Stimulated activated memory B cell treated with anti-CD40 and anti-IgM and Interleukin-4, amounts not matched to agents 10 μg/mL and 1 μg/mL and 100 μg/mL, for 72 hours (primary cell): ENCODE results near the gene LGI1.
A peak's percentile ranks its signal among the peaks of the same experiment; 100 is the strongest.

Experiments used
- ATAC-seq: fragments of 150-1000 bp; cut with Tn5 transposase; 2 replicates; pipeline ENCODE4 v1.10.0; 2021
- H3K27ac Mint-ChIP-seq: one replicate; pipeline ENCODE4 v1.8.0; 2022; ENCODE audit warnings: mild to moderate bottlenecking, mixed read lengths
- H3K27me3 Mint-ChIP-seq: one replicate; pipeline ENCODE4 v1.8.0; 2022; ENCODE audit warnings: mixed read lengths
- H3K36me3 Mint-ChIP-seq: one replicate; pipeline ENCODE4 v1.8.0; 2022; ENCODE audit warnings: mixed read lengths
- H3K4me1 Mint-ChIP-seq: one replicate; pipeline ENCODE4 v1.8.0; 2022; ENCODE audit warnings: mixed read lengths
- H3K4me3 Mint-ChIP-seq: one replicate; pipeline ENCODE4 v1.8.0; 2022; ENCODE audit warnings: mild to moderate bottlenecking, moderate library complexity, mixed read lengths
- H3K9me3 Mint-ChIP-seq: one replicate; pipeline ENCODE4 v1.8.0; 2022; ENCODE audit warnings: mixed read lengths

Gene LGI1

GRCh38 chr10:93757801-93758507 lies at the start of gene LGI1:
LGI1 (plus strand) TSS chr10:93757936; CDS start chr10:93758145, 209 bp downstream.
- H3K36me3 Mint-ChIP-seq, result no peaks in the 10 kb centered on the region
- no peak for ATAC-seq
- no peaks in the 10 kb centered on the region for H3K9me3 Mint-ChIP-seq
- H3K4me3 Mint-ChIP-seq, result no peak within 1 kb of the TSS
- peaks cover 54% of the 10 kb centered on the region for H3K27me3 Mint-ChIP-seq
- H3K27ac Mint-ChIP-seq, result no peak within 1 kb of the TSS
- peaks cover 18% of the 10 kb centered on the region for H3K4me1 Mint-ChIP-seq

- no peaks in the 10 kb centered on the region for H3K27me3 Mint-ChIP-seq
- no peaks in the 10 kb centered on the region for H3K9me3 Mint-ChIP-seq
- peaks cover 26% of the 10 kb centered on the region for H3K4me1 Mint-ChIP-seq
- no peak overlapping the region for H3K27ac Mint-ChIP-seq
- ATAC-seq, result no peak
- H3K36me3 Mint-ChIP-seq, result no peaks in the 10 kb centered on the region
- no peak overlapping the region for H3K4me3 Mint-ChIP-seq
Observed at GRCh38 chr10:93710333-93710909, 47.3 kb upstream of the LGI1 start.

GRCh38 chr10:93711891-93712290 lies 45.8 kb upstream of the LGI1 start:
- no peak for ATAC-seq
- Mint-ChIP-seq H3K4me1 (peaks cover 38% of the 10 kb centered on the region), H3K4me3 (no peak overlapping the region), H3K9me3 (no peaks in the 10 kb centered on the region), H3K36me3 (no peaks in the 10 kb centered on the region), H3K27me3 (no peaks in the 10 kb centered on the region), H3K27ac (no peak overlapping the region)

- no peaks in the 10 kb centered on the region for H3K36me3 Mint-ChIP-seq
- H3K4me3 Mint-ChIP-seq, result no peak overlapping the region
- H3K27ac Mint-ChIP-seq, result no peak overlapping the region
- H3K9me3 Mint-ChIP-seq, result no peaks in the 10 kb centered on the region
- H3K27me3 Mint-ChIP-seq, result no peaks in the 10 kb centered on the region
- peaks cover 31% of the 10 kb centered on the region for H3K4me1 Mint-ChIP-seq
- no peak for ATAC-seq
Observed at GRCh38 chr10:93712593-93712992, 45.1 kb upstream of the LGI1 start.

GRCh38 chr10:93715345-93715744 lies 42.4 kb upstream of the LGI1 start:
- peak; percentile 93 for ATAC-seq
- peaks cover 8% of the 10 kb centered on the region for H3K27me3 Mint-ChIP-seq
- peak overlapping the region; percentile 38 for H3K27ac Mint-ChIP-seq
- H3K9me3 Mint-ChIP-seq, result no peaks in the 10 kb centered on the region
- no peaks in the 10 kb centered on the region for H3K36me3 Mint-ChIP-seq
- peaks cover 38% of the 10 kb centered on the region for H3K4me1 Mint-ChIP-seq
- peak overlapping the region; percentile 1 for H3K4me3 Mint-ChIP-seq

- Mint-ChIP-seq H3K27me3 (peaks cover 18% of the 10 kb centered on the region), H3K27ac (peak overlapping the region; percentile 38), H3K36me3 (no peaks in the 10 kb centered on the region), H3K9me3 (no peaks in the 10 kb centered on the region), H3K4me3 (no peak overlapping the region), H3K4me1 (peaks cover 46% of the 10 kb centered on the region)
- no peak for ATAC-seq
Observed at GRCh38 chr10:93716766-93717165, 41.0 kb upstream of the LGI1 start.

- Mint-ChIP-seq H3K4me1 (peaks cover 43% of the 10 kb centered on the region), H3K27ac (no peak overlapping the region), H3K36me3 (no peaks in the 10 kb centered on the region), H3K4me3 (no peak overlapping the region), H3K9me3 (no peaks in the 10 kb centered on the region), H3K27me3 (peaks cover 18% of the 10 kb centered on the region)
- peak; percentile 71 for ATAC-seq
Observed at GRCh38 chr10:93718937-93719725, 38.6 kb upstream of the LGI1 start.

- H3K4me3 Mint-ChIP-seq, result no peak overlapping the region
- no peak for ATAC-seq
- no peak overlapping the region for H3K27ac Mint-ChIP-seq
- no peaks in the 10 kb centered on the region for H3K9me3 Mint-ChIP-seq
- peaks cover 39% of the 10 kb centered on the region for H3K4me1 Mint-ChIP-seq
- H3K27me3 Mint-ChIP-seq, result peaks cover 20% of the 10 kb centered on the region
- H3K36me3 Mint-ChIP-seq, result no peaks in the 10 kb centered on the region
Observed at GRCh38 chr10:93719901-93720300, 37.8 kb upstream of the LGI1 start.

- peaks cover 21% of the 10 kb centered on the region for H3K4me1 Mint-ChIP-seq
- no peak for ATAC-seq
- peaks cover 32% of the 10 kb centered on the region for H3K27me3 Mint-ChIP-seq
- H3K9me3 Mint-ChIP-seq, result no peaks in the 10 kb centered on the region
- no peaks in the 10 kb centered on the region for H3K36me3 Mint-ChIP-seq
- H3K4me3 Mint-ChIP-seq, result no peak overlapping the region
- H3K27ac Mint-ChIP-seq, result no peak overlapping the region
Observed at GRCh38 chr10:93722550-93722949, 35.2 kb upstream of the LGI1 start.

GRCh38 chr10:93723153-93723552 lies 34.6 kb upstream of the LGI1 start:
- peaks cover 21% of the 10 kb centered on the region for H3K4me1 Mint-ChIP-seq
- ATAC-seq, result no peak
- H3K36me3 Mint-ChIP-seq, result no peaks in the 10 kb centered on the region
- H3K9me3 Mint-ChIP-seq, result peaks cover 2% of the 10 kb centered on the region
- H3K4me3 Mint-ChIP-seq, result no peak overlapping the region
- no peak overlapping the region for H3K27ac Mint-ChIP-seq
- peaks cover 38% of the 10 kb centered on the region for H3K27me3 Mint-ChIP-seq

- Mint-ChIP-seq H3K27me3 (peaks cover 53% of the 10 kb centered on the region), H3K4me3 (no peak overlapping the region), H3K4me1 (peaks cover 2% of the 10 kb centered on the region), H3K27ac (no peak overlapping the region), H3K9me3 (peaks cover 2% of the 10 kb centered on the region), H3K36me3 (no peaks in the 10 kb centered on the region)
- no peak for ATAC-seq
Observed at GRCh38 chr10:93726024-93726423, 31.7 kb upstream of the LGI1 start.

- ATAC-seq, result no peak
- H3K27ac Mint-ChIP-seq, result no peak overlapping the region
Observed at GRCh38 chr10:93741367-93741766, 16.4 kb upstream of the LGI1 start.

GRCh38 chr10:93742633-93743349 lies 14.9 kb upstream of the LGI1 start:
- Mint-ChIP-seq H3K4me3 (no peak overlapping the region), H3K9me3 (peaks cover 3% of the 10 kb centered on the region), H3K27me3 (no peaks in the 10 kb centered on the region), H3K27ac (peak overlapping the region; percentile 56), H3K36me3 (no peaks in the 10 kb centered on the region), H3K4me1 (peaks cover 18% of the 10 kb centered on the region)
- ATAC-seq, result peak; percentile 95

More at GRCh38 chr10:93741367-93741766, 16.4 kb upstream of the LGI1 start:
- peaks cover 5% of the 10 kb centered on the region for H3K27me3 Mint-ChIP-seq
- H3K9me3 Mint-ChIP-seq, result peaks cover 3% of the 10 kb centered on the region
- H3K36me3 Mint-ChIP-seq, result no peaks in the 10 kb centered on the region
- H3K4me1 Mint-ChIP-seq, result peaks cover 12% of the 10 kb centered on the region
- H3K4me3 Mint-ChIP-seq, result no peak overlapping the region

GRCh38 chr10:93745408-93746065 lies 12.2 kb upstream of the LGI1 start:
- Mint-ChIP-seq H3K27me3 (peaks cover 1% of the 10 kb centered on the region), H3K9me3 (no peaks in the 10 kb centered on the region), H3K36me3 (no peaks in the 10 kb centered on the region), H3K4me3 (no peak overlapping the region), H3K4me1 (peaks cover 18% of the 10 kb centered on the region), H3K27ac (no peak overlapping the region)
- ATAC-seq, result no peak
